Measurements from ENCODE around the gene RELN. TPM values are rescaled to one million over a fixed set of nuclear protein-coding genes. Genes with fewer than 3 reads are reported as not detected.

RELN gene
- total and polyA plus RNA-seq, 9 of the 15 experiments (the other 6 are each of a cell fraction or from before 2014, with no cell fraction given), result 12.9 to 43.2 (median 18.1) TPM

- TF ChIP-seq ARID1B (IDR thresholded peaks at IDR 0.05) (peak; percentile 97), HBP1 (CRISPR knock-in tag; IDR thresholded peaks at IDR 0.05) (0 out of 2 replicates have a peak, but pooled peaks have one; percentile 58), FUS (optimal IDR thresholded peaks at IDR 0.05; ENCODE audit: low read depth, low read length) (no peak), ZNF239 (CRISPR knock-in tag; IDR thresholded peaks at IDR 0.05) (no peak), ATF6 (CRISPR knock-in tag; IDR thresholded peaks at IDR 0.05) (0 out of 2 replicates have a peak, but pooled peaks have one; percentile 49), MAFG (tag; conservative IDR thresholded peaks at IDR 0.05) (no peak), KLF13 (tag; IDR thresholded peaks at IDR 0.05; ENCODE audit: borderline replicate concordance, low read depth) (no peak), NELFE (IDR thresholded peaks at IDR 0.05; ENCODE audit: insufficient read depth, insufficient read length) (no peak), RNF2 (IDR thresholded peaks at IDR 0.05) (peak; percentile 92), ZNF609 (CRISPR knock-in tag; IDR thresholded peaks at IDR 0.05; ENCODE audit: borderline replicate concordance) (no peak), HDAC1 (IDR thresholded peaks at IDR 0.05) (peak in 1 of 2 experiments; percentile 85; a peak in 2 of 4 replicates), GTF2A2 (tag; IDR thresholded peaks at IDR 0.05) (no peak), ZBTB11 (CRISPR knock-in tag; IDR thresholded peaks at IDR 0.05) (peak in 1 of 3 experiments; percentile 50; a peak in 1 of 6 replicates), MXI1 (IDR thresholded peaks at IDR 0.05; ENCODE audit: low read depth, low read length) (no peak), BRD9 (IDR thresholded peaks at IDR 0.05; ENCODE audit: low read depth, partially characterized antibody) (peak; percentile 47)
These were observed 70.1 kb downstream of the RELN start (continued) for GRCh38 chr7:103919272-103919868.
